HG02852 (cell line): ENCODE results near the gene SLC25A23.

ENCODE experiments used
- ATAC-seq: cut with Tn5 transposase; IDR thresholded peaks from one replicate; pipeline ENCODE4 v1.9.1; 2021; ENCODE audit warnings: mild to moderate bottlenecking, moderate library complexity; ENCODE audit not compliant: unreplicated experiment

The SLC25A23 gene

DNA sequence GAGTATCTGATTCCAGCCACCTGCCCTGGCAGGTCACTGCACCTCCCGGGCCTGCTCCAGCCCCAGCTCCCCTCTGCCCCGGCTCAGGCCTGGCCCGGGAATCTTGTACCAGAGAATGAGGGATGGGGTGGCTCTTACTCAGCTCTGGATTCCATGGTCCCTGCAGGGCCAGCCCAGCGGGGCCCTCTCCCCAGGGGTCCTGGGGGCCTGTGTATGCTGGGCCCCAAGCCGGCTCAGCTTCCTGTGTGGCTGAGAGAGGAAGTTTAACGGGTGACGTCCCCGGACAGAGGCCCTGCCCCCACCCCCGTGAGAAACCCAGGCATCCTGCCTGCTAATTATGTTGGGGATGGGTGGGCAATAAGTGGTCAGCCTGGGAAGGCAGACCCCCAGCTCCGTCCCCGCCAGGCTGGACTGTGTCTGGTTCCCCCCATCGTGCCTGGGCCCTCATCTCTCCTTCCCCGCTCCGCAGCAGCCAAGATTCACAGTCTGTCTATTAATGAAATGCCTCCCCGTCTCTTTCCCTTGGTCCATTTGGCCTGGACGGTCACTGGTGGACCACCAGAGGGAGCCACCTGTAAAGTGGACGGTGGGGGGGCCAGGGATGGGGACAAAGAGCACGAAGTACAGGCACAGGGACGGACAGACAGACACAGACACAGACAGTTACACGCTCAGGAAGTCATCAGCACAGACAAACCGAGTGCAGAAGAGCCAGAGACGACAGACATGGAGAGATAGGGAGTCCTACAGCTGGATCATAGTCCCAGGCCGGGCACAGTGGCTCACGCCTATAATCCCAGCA is 22.1 kb upstream of the SLC25A23 start, which contains the start of gene DENND1C:
Gene DENND1C (minus strand): TSS at position 247 of the 802 bp plus-strand sequence. CDS start 92 bp downstream, at position 155.
- peak; percentile 52 for ATAC-seq

DNA sequence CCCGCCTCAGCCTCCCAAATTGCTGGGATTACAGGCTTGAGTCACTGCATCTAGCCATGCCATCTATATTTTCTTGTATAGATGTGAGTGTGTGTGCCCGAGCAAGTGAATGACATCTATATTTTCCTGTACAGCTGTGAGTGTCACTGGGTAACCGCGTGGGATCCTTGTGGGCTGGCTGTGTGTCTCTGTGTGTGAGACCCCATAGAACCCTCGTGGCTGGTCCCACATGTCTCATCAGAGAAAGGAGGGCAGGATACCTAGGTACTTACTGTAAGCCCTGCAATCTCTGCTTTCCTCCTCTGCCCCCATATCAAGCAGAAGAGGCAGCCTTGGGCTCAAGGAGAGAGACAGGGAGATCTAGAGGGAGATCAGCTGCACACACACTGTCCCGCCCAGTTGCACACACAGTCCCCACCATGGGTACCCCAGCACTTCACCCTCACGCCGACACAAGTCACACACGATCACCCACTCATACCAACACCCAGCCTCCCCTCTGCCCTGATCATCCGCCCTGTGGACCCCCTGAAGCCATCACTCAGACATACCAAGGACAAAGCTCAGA is 21.3 kb upstream of the SLC25A23 start:
- ATAC-seq = no peak

DNA sequence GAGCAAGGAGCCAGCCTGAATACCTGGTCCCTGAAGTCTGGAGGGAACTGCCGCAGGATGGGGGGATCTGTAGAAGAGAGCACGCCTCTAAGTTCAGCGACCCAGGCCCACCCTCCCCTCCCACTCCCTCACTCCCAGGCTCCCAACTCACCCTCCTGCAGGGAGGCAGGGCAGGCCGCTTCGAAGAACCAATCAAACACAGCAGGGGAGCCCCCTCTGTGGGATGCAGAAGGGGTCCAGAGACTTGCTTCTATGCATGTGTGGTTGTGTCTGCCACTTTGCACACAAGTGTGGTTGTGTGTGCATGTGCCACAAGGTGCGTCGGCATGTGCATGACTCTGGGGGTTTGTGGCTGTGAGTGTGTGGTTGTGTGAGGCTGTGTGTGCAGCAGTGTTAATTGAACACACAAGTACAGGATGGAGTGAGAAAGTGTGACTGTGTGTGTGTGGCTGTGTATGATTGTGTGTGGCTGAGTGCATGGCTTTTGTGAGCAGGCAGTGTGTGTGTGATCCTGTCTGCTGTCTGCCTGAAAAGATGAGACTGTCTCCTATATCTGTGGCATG is 20.3 kb upstream of the SLC25A23 start:
- no peak for ATAC-seq

DNA sequence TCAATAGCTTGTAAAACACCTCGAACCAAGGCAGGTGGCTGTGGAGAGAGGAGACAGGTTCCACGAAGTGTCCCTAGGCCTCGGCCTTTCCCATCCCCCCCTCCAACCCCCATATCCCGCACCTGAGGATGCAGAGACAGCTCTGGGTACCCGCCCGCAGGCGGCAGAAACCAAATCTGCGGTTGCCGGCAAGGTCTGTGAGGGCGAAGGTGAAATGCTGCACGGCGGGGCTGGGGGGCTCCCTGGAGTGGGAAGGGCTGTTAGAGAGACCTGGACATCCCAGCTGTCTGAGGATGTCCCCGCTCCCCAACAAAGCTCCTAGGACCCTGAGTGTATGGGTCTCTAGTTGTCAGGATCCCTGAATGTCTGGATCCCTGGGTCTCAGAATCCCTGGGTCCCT is 19.2 kb upstream of the SLC25A23 start:
- ATAC-seq = no peak

DNA sequence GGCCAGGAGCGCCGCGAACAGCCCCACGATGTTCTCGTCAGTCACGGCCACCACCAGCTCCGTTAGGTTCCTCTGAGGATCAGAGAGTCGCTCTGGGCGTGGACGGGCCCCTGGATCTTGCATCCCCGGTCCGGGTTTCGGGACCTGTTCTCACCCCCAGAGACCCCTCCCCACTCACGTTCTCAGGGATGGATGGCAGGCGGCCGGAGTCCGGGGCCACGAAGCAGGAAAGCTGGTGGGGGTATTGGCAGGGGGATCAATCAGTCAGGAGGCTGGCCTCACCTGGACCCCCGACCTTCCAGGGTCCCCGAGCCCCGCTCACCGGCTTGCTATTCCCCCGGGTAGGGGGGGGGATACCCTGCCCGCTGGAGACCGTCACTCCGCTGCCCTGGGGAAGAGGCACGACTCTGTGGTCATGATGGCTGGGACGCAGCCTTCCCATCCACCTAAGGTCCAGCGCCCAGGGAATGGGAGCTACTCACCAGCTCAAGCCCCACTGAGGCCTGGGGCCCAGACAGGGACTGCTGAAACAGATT is 17.4 kb upstream of the SLC25A23 start:
- ATAC-seq = no peak

DNA sequence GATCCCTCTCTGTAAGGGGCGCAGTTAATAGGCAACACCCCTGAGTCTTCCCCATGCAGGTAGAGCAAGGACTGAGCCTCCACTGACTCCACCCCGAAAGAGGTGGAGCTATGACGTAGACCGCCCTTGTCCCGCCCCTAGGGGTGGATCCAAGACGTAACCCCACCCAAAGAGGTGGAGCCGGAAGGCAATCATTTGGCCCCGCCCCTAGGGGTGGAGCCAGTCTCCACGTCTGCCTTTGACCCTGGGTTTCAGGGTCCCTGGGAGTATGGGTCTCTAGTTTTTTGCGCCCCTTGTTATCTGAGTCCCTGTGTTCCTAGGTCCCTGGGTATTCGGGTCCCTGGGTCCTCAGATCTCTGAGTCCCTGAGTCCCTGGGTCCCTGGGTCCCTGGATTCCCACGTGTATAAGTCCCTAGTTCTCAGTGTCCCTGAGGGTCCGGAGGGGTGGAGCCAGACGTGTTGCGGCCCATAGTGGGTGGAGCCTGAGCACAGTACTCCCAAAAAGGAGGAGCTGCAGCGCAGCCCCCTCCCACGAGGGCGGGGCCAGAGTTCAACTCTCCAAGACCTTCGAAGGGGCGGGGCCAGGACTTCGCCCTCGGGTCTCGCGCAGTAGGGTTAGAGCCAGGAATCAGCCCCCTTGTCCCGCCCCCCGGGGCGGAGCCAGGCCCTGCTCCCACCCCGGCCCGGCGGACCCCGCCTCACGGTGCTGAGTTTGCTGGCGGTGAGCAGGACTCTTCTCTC is 16.7 kb upstream of the SLC25A23 start:
- no peak for ATAC-seq

DNA sequence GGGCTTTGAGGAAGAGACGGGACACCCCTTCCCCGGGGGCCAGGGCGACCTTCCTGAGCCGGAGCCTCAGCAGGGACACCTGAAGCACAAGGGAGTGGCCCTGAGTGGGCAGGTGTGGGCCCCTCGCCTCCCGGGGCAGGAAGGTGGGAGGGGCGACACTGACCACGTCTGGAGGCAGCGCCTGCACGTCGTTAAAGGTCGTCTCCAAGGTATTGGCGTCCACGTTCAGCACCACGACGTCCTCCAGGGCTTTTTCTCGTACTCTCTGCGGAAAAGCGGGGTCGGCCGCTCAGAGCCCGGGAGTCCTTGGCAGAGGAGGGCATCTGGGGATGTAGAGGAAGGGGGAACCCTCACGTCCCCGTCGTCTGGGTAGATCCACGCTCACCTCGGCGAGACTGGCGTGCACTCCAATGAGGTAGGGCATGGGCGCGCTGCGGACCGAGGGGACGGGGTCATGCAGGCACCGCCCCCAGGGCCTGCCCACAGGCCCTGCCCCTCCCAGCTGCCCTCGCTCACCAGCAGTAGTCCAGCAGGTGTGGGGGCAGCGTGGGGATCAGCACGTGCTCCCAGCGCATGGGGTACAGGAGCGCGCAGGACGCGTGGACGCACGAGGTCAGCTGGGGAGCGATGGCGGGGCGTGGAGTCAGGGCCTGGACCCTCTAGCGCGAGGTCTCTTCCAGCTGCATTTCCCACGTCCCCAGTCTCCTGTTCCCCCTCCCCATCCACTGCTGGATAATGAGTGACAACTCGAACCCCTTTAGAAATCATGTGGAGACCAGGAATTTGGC is 15.9 kb upstream of the SLC25A23 start:
- no peak for ATAC-seq

DNA sequence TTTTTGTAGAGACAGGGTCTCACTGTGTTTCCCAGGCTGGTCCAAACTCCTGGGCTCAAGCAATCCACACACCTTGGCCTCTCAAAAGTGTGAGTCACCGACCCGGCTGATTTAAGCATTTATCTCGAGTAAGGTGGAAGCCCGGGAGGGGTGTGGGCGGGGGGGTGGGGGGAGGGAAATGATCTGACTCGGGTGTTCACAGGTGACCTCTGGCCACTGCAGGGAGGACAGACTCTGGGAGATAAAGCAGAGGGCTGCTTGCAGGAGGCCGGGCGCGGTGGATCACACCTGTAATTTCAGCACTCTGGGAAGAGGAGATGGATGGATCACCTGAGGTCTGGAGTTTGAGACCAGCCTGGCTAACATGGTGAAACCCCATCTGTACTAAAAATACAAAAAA is 14.1 kb upstream of the SLC25A23 start:
- ATAC-seq = no peak

DNA sequence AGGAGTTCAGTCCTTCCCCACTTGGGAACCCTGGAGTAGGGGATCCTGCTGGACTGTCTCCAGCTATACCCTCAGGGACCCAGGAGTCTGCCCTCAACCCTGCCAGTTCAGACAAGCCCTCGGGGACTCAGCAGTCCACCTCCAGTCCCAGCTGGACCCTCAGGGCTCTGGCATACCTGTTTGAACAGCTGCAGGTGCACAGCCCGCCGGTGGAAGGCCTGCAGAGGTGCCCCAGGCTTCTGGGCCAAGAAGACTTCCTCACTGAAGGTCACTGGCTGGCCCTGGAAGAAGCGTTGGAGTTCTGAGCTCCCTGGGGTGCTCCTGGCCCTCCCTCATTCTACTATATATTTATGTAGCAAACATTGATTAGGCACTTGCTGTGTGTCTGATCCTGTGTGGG is 13.1 kb upstream of the SLC25A23 start:
- ATAC-seq = no peak

DNA sequence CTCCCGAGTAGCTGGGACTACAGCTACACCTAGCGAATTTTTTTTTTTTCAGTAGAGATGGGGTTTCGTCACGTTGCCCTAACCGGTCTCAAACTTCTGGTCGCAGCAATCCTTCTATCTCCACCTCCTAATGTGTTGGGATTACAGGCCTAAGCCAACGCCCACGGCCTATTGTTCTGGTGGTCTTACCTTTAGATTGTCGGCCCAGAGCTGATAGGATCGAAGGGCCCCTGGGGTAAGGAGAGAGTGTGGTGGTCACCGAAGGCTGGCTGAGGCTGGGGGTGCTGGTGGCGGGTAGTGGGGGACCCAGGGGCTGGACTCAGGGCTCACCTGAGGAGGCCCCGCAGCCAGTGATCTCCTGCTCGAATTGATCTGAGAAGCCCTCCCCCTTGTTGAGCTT is 11.5 kb upstream of the SLC25A23 start:
- no peak for ATAC-seq

DNA sequence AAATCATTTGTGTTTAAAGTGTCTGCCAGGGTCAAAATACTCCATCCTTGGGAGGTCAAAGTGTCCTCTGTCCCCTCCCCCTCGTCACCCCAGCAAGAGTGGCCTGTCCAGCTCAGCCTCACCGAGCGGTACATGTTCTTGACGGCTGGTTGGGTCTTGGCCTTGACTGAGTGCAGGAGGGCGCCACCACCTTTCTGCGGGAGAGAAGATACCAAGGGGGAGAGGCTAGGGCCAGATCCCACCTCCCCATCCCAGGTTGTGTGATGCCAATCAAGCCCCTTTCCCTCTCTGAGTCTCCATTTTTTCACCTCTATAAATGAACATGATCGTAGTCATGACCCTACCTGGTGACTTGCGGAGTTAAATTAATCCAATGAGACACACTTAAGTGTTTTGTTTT is 10.6 kb upstream of the SLC25A23 start:
- no peak for ATAC-seq

DNA sequence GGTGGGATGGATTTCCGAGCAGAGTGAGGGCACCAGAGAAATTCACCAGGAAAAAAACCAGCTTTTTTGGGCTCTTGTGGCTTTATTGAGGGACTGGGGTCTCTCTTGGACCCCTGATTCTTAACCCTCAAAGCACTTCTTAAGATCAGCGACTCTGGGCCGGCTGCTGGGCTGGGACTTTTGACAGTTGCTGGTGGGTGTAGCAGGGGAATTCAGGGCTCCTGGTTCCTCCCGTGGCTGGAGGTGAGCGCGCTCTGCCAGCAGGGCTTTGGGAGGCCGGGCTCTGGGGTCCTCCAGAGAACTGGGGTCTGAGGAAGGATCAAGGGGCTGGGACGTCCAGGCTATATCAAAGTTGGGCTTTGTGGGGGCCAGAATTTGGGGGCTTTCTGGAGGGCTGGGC is 7.8 kb upstream of the SLC25A23 start:
- no peak for ATAC-seq

DNA sequence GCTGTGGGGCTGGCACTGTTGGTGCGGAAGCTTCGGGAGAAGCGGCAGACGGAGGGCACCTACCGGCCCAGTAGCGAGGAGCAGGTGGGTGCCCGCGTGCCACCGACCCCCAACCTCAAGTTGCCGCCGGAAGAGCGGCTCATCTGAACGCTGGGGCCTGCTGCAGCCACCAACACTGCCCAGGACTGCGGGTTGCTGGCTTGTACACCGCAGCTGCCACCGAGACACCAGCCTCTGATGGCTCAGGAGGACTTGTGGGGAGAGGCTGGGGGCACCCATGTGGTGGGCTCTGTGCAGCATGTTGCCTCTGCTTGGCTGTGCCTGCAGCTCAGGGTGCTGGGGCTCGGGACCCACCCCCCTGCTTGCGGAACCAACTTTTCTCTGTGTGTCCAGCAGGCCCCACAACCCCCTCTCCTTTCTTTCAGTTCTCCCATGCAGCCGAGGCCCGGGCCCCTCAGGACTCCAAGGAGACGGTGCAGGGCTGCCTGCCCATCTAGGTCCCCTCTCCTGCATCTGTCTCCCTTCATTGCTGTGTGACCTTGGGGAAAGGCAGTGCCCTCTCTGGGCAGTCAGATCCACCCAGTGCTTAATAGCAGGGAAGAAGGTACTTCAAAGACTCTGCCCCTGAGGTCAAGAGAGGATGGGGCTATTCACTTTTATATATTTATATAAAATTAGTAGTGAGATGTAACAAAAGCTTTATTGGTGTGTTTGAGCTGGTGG is 7.1 kb upstream of the SLC25A23 start:
- no peak for ATAC-seq

DNA sequence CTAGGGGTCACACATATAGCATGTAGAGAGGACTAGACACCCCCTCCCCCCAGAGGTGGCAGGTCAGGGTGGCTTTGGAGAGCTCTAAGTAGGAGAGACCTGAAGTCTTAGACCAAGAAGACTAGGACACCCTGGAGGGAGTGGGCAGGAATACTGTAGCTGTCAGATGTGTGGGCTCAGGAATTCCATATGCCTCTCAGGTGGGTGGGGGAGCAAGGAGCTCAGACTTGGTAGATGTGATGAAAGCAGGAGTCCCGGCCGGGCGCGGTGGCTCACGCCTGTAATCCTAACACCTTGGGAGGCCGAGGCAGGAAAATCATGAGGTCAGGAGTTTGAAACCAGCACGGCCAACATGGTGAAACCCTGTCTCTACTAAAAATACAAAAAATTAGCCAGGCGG is 6.1 kb upstream of the SLC25A23 start:
- ATAC-seq = no peak

DNA sequence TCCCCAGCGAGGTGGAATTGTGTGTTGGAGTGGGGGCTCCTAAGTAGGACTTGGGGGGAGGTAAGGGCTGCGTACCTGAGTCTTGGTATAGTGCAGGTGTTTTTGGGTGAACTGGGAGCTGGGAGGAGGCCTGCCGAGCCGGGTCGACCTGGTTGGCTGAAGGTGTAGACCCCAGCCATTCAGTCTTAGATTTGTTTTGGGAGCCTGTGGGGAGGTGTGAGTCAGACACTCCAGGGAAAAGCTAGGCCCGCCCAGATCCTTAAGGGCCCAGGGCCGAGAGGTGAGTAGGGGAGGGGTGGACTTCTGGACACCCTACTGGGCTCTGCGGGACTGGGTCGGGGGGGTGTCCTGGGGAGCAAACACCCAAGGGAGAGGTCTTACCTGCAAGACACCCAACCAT is 5.4 kb upstream of the SLC25A23 start:
- ATAC-seq = no peak

DNA sequence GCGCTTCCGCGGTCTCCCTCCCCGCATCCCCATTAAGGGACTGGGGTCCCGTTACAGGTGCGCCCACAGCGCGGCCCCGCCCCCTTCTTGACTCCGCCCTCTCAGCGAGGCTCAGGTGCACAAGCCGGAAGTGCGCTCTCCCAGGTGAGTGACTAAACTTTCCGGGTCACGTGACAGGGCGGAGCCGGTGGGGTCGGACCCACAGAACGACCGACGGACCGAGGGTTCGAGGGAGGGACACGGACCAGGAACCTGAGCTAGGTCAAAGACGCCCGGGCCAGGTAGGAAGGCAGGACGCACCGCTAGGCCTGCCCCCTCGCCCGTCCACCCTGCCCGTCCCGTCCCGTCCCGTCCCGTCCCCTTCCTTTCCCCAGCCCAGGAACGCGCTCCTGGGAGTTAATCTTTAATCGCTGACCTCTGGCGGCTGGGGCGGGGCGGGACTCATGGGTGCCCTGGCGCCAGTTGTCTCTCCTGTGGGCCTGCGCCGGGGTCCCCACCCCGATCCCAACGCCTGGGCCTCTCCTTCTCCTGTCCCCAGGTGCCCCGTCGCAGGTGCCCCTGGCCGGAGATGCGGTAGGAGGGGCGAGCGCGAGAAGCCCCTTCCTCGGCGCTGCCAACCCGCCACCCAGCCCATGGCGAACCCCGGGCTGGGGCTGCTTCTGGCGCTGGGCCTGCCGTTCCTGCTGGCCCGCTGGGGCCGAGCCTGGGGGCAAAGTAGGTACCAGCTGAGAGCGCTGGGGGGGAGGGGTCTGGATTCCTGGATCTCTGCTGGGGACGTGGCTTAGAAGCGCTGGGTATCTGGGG is 4.7 kb upstream of the SLC25A23 start, which contains the start of gene CRB3:
Gene CRB3 (plus strand): TSS at position 202 of the 804 bp plus-strand sequence. CDS start 431 bp downstream, at position 633.
- ATAC-seq = no peak

DNA sequence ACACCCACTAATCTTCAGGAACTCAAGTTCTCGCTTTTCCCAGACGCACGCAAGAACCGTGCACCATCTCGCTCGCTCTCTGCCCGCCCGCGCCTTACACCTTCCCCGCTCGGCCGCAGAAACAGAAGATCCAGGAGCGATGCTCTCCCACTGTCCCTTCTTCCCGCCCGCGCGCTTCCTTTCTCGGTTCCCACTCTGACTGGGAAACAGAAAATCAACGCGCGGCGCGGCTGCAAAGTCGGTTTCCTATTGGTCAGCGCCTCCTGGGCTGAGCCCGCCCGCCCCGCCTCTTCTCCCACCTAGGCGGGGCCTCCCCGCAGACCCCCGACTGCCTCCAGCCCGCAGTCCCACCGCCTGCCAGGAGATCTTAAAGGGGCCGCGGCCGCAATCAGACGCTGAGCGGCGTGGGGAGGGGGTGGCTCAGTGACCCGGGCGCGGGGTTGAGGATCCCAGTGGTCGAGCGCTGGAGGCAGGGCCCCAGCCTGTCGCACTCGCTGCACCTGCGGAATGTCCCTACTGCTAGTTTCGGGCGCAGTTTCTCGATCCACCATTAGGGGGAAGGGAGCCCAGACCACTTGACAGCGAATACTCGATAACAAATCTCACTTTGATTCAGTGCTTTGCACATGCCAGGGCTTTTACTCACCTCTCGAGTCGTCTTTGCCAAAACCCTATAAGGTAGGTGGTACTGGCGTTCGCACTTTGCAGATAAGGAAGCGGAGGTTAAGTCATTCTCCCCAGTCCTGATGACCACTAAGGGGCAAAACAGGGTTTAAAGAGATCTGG is 700 bp upstream of the SLC25A23 start:
- peak; percentile 73 for ATAC-seq

DNA sequence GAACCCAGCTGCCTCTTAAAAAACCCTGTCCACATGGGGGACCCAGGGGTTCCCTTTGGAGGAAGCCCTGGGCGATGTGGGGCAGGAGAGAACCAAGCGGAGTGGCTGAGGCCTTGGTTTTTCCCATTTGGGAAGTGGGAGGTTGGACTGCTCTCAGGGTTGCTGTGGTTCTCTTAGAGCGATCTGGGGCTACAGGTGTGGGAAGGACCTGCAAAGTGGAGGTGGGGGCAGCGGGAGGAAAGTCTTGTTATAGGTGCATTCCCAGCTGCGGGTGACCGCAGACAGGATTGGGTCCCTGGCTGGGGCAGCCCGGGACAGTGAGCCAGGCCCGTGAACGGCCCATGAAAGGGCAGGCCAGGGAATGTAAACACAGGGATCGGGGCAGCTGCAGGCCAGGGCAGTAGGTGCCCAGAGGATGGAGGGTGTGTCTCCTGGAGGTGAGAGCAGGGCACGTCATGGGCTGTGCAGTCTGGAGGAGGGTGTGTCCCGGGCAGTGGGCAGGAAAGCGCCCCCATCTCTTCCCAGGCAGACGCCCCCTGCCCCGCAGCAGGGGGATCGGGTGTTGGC is 814 bp downstream of the SLC25A23 start:
- ATAC-seq = no peak
